Mammary epithelial cell (primary cell): ENCODE results near the gene SPAG17.

ENCODE experiments used
- CTCF ChIP-seq, 2 donors: IDR thresholded peaks in 1 of 2; conservative IDR thresholded peaks in 1 of 2; 2 replicates each; pipeline ENCODE4 v1.5.1; 2011 to 2012; ENCODE audit warnings: inconsistent platforms in 2 of 2, low read length in 2 of 2, mild to moderate bottlenecking in 2 of 2, control low read depth in 1 of 2, low read depth in 1 of 2; ENCODE audit not compliant: insufficient read depth in 1 of 2; ENCODE audit errors: extremely low read depth in 1 of 2
- EZH2 ChIP-seq: IDR thresholded peaks from 2 replicates; pipeline ENCODE4 v1.6.1; 2012; ENCODE audit warnings: low read length, inconsistent platforms, borderline replicate concordance

GRCh38 chr1:118210051-118210722 lies 25.2 kb upstream of the SPAG17 start:
- TF ChIP-seq CTCF (conservative IDR thresholded peaks at IDR 0.05 in 1 of 2, IDR thresholded peaks at IDR 0.05 in 1 of 2; ENCODE audit: extremely low read depth in 1 of 2, insufficient read depth in 1 of 2, low read depth in 1 of 2, low read length in 2 of 2) (no peak), EZH2 (no peak)
